ENCODE results near the gene BZW1. TPM values are rescaled to one million over a fixed set of nuclear protein-coding genes. Genes with fewer than 3 reads are reported as not detected.

The BZW1 gene
- total RNA-seq, result 746 and 850 TPM in 2 replicates

GRCh38 chr2:200811333-200812121 lies at the start of gene BZW1:
TSS of gene BZW1 (plus strand) at chr2:200811910. CDS start at chr2:200813218, 1,308 bp downstream.

GRCh38 chr2:200864176-200865034 lies 52.7 kb downstream of the BZW1 start, which contains the start of gene CLK1:
TSS of gene CLK1 (minus strand) at chr2:200864658. CDS start at chr2:200861862, 2,796 bp downstream.

Small RNA genes within 50 kb of the gene (small RNA-seq; reads per million reads assigned to genes)
- gene RF00019, result not detected
- not detected for gene RNA5SP115
- gene RNU1-133P, result 0.55 reads per million, percentile 33 among the genes with 10 or more reads in this experiment
- gene RNU6-31P, result not detected

Other genes starting within 250 kb of the BZW1 start
- 183 and 229 TPM in 2 replicates for gene AOX1, start 225.9 kb upstream of the BZW1 start, total RNA-seq
- gene CLK1, start 52.7 kb downstream of the BZW1 start, total RNA-seq, result 48.5 and 50.0 TPM in 2 replicates
- 33.6 and 35.3 TPM in 2 replicates for gene PPIL3, start 77.2 kb downstream of the BZW1 start, total RNA-seq
- gene NIF3L1, start 77.5 kb downstream of the BZW1 start, total RNA-seq, result 27.9 and 37.1 TPM in 2 replicates
- 11.0 and 17.0 TPM in 2 replicates for gene ORC2, start 151.8 kb downstream of the BZW1 start, total RNA-seq

Measured in subcutaneous preadipocyte (primary cell).